ENCODE results near the gene MAGI1.
"Not testable (repeated sequence)": the region's sequence is repeated elsewhere in the genome, so short reads cannot be mapped to it uniquely, and the experiment has no call there.

The MAGI1 gene

DNA sequence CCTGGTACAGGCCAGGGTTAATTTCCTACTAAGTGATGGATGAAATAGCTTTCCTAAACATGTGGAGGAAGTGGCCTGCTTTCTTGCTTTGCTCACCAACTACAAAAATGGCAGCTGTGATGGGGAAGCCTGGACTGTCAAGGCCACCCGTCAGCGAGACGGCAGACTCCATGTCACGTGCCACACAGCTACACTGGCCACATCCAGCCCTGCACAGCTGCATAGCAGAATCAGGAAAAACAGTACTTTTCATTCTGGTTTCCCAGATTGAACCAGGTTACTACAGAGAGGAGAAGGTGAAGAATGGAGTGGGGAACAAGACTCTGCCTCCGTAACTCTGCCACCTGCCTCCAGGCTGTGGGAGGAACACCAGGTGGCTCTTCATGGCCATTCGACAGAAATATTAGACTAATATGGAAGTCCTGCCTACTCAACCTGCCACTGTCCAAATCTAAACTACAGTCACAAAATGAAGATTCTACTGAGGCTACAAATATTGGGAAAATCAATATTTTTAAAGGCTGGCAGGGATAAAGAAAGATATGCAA lies 174.3 kb downstream of the MAGI1 start:
- DNase-seq = no peak

DNA sequence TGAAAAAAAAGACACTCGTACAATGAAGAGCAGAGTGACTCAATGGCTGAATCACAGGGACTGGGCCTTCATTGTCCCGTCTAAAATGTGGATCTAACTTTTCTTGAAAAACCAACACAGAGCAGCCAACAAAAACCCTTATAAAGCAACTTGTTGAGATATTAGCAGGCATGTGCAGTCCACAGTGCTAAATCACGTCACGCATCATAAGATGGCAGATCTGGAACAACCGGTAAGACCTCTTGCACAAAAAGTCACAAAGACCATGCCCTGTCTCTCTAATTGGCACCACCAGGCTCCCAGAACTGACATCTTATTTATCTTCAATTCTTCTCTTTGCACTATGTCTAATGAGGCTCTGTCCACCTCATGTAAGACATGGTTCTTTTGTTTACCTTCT lies 177.0 kb downstream of the MAGI1 start:
- no peak for DNase-seq

DNA sequence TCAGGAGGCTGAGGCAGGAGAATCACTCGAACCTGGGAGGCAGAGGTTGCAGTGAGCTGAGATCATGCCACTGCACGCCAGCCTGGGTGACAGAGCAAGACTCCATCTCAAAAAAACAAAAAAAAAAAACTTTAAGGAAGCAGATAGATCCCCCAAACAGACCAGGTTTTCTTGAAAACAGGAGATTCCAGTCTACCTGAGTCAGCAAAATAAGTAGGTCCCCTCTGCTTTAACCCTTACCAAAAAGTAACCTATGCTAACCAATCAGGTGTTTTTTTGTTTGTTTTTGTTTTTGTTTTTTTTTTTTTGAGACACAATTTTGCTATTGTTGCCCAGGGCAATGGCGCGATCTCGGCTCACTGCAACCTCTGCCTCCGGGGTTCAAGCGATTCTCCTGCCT lies 179.1 kb downstream of the MAGI1 start:
- not testable (repeated sequence) for DNase-seq

DNA sequence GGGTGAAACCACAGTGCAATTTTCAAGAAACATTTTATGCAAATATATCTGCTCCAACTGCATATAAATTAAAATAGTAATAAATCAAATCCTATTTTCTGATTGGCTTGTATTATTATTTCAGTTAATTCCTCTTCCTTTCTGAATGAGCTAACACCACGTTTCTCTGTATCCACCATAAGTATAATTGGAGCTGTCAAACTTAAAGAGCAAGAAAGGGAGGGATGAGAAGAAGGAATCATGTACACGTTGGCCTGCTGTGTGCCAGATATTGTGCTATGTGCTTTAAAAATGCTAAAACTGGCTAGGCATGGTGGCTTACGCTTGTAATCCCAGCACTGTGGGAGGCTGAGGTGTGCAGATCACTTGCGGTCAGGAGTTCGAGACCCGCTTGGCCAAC lies 180.0 kb downstream of the MAGI1 start:
- DNase-seq = no peak

DNA sequence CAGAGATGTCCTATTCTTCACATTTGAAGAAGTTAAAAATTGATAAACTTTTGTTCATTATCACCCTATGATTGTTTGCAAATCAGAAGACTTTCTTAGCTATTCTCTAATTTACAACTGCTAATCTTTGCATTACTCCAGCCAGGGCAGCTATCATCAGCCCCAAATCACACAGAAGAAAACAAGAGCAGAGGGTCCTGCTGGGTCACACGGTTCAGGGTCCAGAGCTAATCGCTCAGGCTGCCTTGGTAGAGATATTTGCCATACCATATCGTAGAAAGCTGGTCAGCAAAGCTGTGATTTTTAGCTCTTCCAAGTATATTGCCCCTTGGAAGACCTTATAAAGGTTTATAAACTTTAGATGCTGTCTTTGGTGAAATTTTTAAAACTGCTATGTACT lies 181.4 kb downstream of the MAGI1 start:
- no peak for DNase-seq

DNA sequence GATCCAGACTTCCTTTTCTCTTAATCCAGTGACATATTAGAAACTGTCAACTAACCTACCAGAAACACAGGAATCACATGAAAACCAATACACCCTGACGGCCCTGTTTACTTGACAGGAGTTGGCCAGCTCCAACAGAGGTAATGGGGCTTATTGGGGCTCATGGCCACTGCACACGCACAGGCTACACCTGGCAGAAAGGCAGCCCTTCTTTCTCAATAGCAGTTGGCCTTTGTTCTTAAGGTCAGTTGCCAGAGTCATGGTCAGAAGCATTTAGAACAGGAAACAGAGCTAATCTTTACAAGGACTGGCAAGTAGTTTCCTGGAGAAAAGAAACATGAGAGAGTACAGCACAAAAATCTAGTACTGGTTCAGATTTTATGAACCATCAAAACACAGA lies 181.8 kb downstream of the MAGI1 start:
- DNase-seq = no peak

DNA sequence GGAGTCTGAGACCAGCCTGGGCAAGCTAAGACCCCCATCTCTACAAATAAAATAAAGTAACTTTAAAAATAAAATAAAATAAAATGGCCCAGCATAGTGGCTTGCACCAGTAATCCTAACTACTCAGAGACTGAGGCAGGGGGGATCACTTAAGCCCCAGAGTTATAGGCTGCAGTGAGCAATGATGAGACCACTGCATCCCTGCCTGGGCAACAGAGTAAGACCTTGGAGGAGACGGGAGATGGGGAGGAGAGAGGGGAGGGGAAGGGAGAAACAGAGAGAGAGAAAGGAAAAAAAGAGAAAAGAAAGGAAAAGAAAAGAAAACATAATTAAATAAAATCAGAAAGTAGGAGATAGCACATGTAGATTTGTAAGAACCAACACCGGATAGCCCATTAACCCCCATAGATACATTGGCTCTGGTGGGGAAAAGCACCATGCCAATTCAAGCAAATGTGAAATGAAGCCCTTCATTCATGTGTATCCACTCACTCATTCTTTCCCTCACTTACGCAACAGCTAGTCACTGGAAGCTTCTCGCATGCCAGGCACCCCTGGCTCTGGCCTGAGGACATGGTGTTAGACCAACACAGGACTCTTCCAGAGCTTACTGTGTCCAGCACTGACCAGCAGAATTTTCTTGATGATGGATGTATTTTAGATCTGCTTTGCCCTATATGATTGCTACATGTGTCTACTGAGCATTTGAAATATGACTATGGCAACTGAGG lies 183.2 kb downstream of the MAGI1 start:
- no peak for DNase-seq

DNA sequence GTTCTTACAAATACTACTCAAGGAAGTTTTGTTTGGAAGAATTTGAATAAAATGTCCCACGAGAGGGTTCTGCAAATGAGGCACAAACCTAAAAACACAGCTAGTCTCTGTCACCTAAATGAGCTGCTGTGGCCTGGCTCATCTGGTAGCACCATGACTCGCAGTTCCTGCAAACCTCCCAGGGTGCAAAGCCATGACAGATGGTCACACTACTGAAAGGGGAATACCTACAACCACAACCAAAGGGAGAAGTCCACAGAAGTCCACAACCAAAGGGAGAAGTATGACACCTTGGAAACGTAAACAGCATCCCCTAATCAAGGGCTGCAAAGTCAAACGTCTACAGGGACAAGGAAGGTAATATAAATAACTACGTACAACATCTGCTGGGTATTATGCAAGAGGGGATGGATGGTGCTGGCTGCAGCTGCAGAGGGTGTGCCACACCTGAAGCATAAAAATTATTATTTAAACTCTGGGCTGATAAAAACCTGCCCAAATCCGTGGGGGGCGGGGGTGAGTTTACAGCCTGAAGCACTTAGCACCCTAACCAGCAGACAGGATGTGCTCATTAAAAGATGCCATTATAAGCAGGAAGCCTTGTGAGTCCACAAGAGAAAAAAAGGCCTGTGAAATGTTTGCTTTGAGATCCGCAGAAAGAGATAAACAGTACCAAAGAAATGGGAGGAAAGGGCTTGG lies 184.0 kb downstream of the MAGI1 start:
- DNase-seq = no peak

DNA sequence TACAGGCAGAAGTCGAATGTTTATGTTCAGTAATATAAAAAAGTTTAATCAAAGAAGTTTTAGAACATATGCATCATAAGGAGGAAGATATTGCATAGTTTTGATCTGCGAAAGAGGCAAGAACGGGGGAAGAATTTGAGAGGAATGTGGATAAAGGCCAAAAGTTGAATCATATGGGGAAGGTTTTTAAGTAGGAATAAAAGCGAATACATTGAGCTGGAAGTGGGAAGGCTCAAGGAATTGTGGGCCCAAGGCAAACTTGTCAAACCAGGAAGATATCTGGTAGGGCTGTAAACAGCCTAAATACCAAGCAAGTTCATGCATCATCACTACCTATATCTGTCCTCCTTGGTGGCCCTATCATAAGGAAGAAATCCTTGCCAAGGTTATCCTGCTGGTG lies 186.9 kb downstream of the MAGI1 start:
- no peak for DNase-seq

DNA sequence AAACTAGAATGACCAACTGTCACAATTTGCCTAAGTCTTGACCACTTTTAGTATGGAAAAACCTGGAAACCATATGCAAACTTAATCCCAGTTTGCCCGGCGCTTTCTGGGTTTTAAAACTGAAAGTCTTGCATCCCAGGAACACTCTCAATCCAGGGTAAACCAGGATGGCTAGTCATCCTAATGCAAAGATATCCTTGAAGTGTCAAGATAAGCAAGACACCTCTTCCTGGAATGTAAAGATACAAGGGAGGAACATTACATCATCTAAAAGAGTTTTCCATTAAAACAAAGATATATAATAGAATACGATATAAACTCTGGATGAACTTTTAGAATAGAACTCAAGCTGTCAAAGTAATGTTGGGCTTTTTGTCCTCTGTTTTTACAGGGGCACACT lies 188.5 kb downstream of the MAGI1 start:
- no peak for DNase-seq

DNA sequence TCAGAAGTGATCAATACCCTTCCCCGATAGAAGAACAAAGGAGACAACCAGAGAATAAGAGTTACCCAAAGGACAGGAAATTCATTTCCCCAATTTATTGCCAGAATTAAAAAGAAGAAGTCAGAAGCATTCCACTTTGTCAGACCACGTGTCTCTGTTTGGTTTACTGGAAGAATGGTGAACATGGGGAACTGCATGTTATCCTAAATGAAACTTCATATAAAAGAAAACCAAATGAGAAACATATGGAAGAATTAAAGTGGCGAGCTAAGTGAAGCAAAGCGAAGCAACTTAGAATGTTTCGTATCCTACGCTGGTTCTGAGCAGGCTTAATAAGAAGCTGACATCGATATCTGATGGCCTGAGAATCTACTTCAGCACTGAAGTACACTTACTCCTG lies 190.7 kb downstream of the MAGI1 start:
- no peak for DNase-seq

DNA sequence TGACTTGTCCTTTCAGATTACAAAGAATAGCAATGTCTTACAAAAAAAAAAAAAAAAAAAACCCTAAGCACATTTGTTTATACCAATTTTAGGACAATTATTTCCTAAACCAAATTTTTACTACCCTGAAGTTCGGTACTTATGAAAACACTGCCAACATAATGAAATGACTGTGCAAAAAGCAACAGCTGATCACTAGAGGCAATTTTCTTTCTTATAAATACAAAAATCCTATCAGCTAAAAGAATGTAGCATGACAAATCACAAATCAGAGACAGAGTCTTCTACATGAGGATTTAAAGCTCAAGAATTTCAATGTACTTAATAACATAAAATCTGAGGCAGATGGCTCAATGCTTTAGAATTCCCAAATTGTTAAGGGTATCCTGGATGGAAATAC lies 191.8 kb downstream of the MAGI1 start:
- no peak for DNase-seq

DNA sequence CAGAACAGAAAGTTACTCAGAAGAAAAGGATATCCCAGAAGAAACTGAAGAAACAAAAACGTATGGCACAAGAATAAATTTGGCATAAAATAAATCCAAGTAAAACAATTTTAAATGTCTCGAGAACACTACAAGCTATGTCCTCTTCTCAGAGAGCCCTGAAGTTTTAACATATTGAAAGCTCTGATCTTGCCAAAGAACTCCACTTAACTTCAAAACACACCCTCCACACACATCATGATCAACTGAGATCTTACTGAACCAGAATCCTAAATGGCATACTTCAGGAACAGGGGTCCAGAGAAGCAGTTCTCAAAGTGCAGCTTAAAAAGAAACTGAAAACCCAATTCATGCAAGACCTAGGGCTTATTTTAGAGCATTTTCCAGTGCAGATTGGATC lies 194.3 kb downstream of the MAGI1 start:
- no peak for DNase-seq

DNA sequence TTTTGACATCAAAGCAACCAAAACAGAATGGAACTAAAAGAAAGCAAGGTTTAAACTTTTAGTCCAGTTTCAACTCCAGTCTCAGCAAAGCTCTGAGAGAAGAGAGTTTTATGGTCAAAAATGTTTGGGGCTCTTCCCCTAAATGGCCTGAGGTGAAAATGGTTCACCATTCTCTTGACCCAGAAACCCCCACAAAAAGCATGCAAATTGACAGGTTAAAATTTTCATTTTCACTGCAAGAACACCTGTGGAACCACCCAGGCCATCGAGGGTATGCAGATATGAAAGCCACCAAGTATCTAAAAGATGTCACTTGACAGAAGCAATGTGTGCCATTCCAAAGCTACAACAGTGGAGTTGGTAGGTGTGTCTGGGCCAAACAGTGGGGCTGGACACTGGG lies 195.0 kb downstream of the MAGI1 start:
- DNase-seq = no peak

DNA sequence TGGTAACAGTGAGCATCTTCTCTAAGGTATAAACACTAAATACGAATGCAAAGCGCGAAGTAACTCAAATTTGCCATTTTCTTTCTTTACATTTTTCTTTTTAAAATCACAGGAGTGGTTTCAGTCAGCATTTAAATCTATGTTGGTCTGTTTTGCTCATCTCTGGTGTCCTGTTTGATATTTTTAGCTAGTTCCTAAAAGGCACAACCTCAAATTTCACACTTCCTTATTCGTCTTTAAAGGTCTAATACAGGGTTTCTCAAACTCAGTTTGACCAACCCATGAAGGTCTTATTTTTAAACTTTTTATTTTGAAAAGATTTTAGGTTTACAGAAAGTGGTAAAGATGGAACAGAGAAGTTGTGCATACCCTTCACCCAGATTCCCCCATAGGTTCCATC lies 201.1 kb downstream of the MAGI1 start:
- no peak for DNase-seq

DNA sequence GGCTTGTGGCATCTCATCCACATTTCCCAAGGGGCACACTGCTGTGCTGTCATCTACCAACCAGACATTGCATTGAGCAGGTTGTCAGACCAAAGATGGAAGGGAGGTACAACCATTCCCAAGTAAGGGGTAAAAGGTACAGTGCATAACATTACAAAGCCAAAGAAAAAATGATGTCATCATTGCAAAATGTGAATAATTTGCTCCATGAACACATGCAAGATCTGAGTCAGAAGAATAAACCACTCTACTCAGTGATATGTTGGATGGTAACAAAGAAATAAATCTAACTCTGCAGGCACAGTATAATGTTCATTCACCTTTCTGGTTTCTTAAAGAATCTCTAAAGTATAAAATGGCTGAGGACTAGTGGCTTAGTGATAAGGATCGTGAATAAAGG lies 202.7 kb downstream of the MAGI1 start:
- DNase-seq = no peak

DNA sequence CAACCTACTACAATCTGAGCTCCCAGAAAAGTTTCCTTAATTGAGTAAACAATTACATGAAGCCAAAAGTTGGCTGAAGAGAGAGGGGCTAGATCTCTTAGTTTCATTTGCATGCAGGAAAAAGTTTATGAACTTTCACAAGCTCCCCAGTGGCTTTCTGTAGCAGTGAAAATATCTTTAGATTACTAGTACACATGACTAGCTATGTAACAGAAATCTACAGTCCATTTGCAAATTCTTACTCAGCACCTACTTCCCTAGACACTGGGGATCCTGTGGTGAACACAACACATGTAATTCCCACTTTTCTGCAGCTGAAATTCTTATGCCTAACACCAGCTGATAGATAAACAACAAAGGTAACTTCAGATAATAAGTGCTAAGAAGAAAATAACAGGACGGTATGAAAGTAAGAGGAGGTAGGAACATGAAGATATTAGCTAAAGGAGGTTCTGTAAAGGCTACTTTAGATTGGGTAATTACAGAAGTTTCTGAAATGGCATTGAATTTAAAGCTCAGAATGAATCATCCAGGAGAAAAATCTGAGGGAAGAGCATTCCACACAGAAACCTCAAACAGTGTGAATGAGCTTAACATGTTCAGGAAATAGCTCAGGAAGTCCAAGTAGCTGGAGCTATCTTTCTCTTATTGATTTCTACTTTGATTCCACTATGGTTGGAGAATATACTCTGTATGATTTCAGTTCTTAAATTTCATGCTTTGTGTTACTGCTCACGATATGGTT lies 204.8 kb downstream of the MAGI1 start:
- no peak for DNase-seq

DNA sequence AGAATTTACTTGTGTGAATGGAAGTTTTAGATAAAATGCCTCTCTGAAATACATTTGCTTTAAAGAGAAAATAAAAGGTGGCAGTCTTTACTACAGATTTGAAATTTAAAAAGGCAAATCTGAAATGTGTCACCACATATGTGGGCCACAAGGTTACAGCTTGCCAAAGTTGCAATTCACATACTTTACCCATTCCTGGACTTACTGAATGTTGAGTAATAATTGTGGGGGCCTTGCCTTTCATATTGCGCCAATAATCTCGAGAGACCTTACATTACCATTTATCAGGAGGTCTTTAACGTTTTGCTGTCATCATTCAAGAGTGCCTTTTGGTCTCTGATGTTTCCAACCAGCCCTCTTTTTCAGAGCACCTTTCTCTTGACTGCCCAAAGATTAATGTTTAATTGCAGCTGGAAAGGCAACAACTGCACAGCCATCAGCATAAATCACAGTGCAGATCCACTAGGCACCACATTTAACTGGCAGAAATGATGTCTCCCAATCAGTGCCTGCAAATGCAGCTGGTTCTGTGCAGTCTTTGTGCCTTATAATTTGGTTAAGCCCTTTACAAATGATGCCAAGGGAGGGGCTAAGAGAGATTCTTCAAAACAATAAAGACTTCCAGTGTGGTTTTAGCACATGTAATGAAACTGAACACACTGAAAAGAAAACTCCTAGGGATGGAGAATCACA lies 206.8 kb downstream of the MAGI1 start:
- no peak for DNase-seq

DNA sequence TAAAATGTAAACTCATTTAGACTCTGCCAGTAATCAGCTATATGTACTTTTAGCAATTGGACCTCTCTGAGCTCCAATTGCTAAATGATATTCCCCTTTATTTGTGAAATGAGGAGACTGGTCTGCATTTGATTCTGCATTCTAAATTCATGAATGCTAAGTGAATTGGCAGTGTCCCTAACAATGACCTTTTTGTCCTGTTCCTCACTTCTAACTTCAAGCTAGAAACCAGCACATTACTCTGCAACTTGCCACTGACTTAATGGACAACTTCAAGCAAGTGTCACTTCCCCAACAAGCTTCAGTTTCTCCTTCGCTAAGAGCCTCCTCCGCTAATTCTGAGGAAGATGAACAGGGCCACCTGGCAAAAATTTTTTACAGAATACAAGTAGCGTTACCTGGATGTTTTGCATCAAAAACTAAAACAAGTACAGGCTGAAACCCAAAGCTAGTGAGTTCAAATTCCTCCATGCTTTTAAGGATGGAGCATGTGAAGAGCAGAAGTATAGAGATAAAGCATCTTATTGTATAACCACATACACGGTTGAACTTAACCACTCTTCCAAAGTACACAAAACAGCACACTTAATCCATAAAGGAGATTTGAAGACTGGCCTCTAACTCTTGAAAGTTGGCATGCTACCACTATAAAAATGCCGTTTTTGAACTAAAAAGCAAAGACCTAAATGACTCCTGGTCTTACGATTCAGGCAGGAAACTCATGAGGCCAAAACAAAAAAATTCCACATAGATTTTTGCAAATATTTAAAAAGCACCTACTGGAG lies 207.6 kb downstream of the MAGI1 start:
- DNase-seq = no peak

DNA sequence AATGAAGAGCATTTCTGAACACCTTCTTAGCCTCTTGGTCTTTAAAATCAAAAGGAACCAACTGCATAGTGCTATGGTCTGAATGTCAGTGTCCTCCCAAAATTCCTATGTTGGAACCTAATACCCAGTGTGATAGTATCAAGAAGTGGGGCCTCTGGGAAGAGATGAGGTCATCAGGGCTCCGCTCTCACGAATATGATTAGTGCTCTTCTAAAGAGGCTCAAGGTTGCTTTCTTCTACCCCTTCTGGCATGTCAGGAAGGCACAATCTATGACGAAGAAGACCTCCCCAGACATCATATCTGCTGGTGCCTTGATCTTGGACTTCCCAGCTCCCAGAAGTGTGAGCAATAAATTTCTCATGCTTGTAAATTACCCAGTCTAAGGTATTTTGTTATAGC lies 209.5 kb downstream of the MAGI1 start:
- no peak for DNase-seq

DNA sequence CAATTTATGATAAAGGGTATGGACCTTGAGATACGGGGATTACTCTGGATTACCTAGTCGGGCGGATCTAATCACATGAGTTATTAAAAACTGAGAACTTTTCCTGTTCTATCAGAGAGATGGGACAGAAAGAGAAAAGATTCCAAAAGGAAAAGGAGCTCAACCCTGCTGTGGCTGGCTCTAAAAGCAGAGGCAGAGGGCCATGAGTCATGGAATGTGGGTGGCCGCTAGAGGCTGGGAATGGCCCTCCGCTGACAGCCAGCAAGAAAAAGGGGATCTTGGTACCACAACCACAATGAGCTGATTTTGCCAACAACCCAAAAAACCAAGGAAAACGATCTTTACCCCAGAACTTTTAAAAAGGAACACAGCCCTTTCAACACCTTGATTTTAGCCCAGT lies 210.0 kb downstream of the MAGI1 start:
- no peak for DNase-seq

DNA sequence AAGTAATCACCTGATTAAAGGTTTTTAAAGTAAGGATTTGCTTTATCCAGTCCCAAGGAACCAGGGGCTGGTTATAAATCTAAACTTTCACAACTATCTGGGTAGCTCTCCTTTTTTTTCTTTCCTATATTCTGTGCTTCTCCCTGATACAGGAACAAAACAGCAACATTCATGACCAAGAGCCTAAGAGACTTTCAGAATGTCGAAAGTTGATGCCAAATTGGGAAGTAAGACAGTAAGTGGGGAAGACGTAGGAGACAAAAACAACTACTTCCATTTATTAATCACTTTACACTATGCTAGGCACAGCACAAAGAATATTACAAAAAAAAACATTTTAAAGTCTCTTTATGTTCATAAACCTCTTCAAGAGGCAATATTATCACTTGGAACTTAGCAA lies 211.6 kb downstream of the MAGI1 start:
- no peak for DNase-seq

All from NCI-H526 treated with DMSO at 0.1 percent for 48 hours (cell line).